ENCODE measurements around the gene GIPC3.

GIPC3 gene

GRCh38 chr19:3543150-3544057 lies 41.9 kb upstream of the GIPC3 start:
- H3K9me3 ChIP-seq (ENCODE audit: control insufficient read depth in 2 of 2, low read length in 2 of 2) = no peaks in the 10 kb centered on the region
- peaks cover 3 to 4% of the 10 kb centered on the region in 2 donors for H3K36me3 ChIP-seq (ENCODE audit: control insufficient read depth in 2 of 2, insufficient read depth in 2 of 2, low read length in 2 of 2)
- H3K4me1 ChIP-seq (ENCODE audit: control insufficient read depth, insufficient read depth, low read length) = peaks cover 2% of the 10 kb centered on the region
- H3K27ac ChIP-seq (ENCODE audit: low read length) = no peak overlapping the region
- no peak overlapping the region for H3K9ac ChIP-seq (ENCODE audit: low read length in 2 of 2)
- H3K4me3 ChIP-seq (ENCODE audit: low read length in 2 of 2) = no peak overlapping the region
- no peaks in the 10 kb centered on the region for H3K27me3 ChIP-seq (ENCODE audit: control insufficient read depth in 1 of 2, insufficient read depth in 2 of 2, low read length in 2 of 2)

GRCh38 chr19:3544058-3544376 lies 41.3 kb upstream of the GIPC3 start:
- Histone ChIP-seq H3K9me3 (ENCODE audit: control insufficient read depth in 2 of 2, low read length in 2 of 2) (no peaks in the 10 kb centered on the region), H3K36me3 (ENCODE audit: control insufficient read depth in 2 of 2, insufficient read depth in 2 of 2, low read length in 2 of 2) (peaks cover 3 to 4% of the 10 kb centered on the region in 2 donors), H3K4me3 (ENCODE audit: low read length in 2 of 2) (no peak overlapping the region), H3K27me3 (ENCODE audit: control insufficient read depth in 1 of 2, insufficient read depth in 2 of 2, low read length in 2 of 2) (no peaks in the 10 kb centered on the region), H3K9ac (ENCODE audit: low read length in 2 of 2) (no peak overlapping the region), H3K4me1 (ENCODE audit: control insufficient read depth, insufficient read depth, low read length) (no peaks in the 10 kb centered on the region), H3K27ac (ENCODE audit: low read length) (no peak overlapping the region)

DNA sequence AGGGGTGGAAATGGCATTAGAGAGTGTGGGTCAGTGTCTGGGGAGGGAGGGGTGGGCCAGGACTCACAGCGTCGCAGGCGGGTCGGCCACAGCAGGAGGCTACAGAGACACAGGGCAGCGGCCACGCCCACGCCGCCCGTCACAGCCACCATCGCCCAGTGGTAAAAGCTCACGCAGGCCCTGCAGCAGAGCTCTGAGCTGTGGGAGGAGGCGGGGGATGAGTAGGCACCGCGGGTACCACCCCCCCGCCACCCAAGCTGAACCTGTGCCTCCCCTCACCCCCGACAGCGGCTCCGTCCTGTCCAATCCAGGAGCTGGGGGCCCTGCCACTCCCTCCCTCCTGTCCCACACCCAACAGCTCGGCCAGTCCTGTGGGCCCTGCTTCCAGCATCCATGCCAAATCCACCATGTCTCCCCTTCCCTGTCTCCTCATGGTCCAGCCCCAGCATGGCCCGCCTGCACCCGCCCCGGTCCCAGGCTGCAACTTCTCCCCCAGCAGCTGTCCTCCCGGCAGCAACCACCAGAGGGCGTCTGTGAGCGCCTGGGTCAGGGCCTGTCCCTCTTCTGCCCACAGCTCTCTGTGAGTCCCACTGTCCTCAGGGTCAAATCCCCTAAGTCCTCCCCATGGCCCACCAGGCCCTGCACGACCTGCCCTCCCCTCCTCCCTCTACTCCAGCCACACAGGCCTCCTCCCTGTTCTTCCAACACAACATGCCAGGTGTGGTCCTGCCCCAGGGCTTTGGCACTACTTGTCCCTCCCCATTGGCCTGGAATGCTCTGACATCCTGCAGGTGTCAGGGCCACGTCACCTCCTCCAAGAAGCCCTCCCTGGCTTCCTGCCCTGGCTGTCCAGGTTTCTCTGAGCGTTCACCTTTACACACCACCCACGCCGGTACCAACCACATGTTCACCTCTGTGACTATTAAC lies 40.3 kb upstream of the GIPC3 start:
- Histone ChIP-seq H3K4me1 (ENCODE audit: control insufficient read depth, insufficient read depth, low read length) (no peaks in the 10 kb centered on the region), H3K9ac (ENCODE audit: low read length in 2 of 2) (no peak overlapping the region), H3K4me3 (ENCODE audit: low read length in 2 of 2) (no peak overlapping the region), H3K27me3 (ENCODE audit: control insufficient read depth in 1 of 2, insufficient read depth in 2 of 2, low read length in 2 of 2) (no peaks in the 10 kb centered on the region), H3K36me3 (ENCODE audit: control insufficient read depth in 2 of 2, insufficient read depth in 2 of 2, low read length in 2 of 2) (peaks cover 2 to 4% of the 10 kb centered on the region in 2 donors), H3K27ac (ENCODE audit: low read length) (no peak overlapping the region), H3K9me3 (ENCODE audit: control insufficient read depth in 2 of 2, low read length in 2 of 2) (no peaks in the 10 kb centered on the region)

GRCh38 chr19:3545669-3546034 lies 39.6 kb upstream of the GIPC3 start:
- Histone ChIP-seq H3K36me3 (ENCODE audit: control insufficient read depth in 2 of 2, insufficient read depth in 2 of 2, low read length in 2 of 2) (peaks cover 2 to 4% of the 10 kb centered on the region in 2 donors), H3K9ac (ENCODE audit: low read length in 2 of 2) (no peak overlapping the region), H3K27me3 (ENCODE audit: control insufficient read depth in 1 of 2, insufficient read depth in 2 of 2, low read length in 2 of 2) (no peaks in the 10 kb centered on the region), H3K4me1 (ENCODE audit: control insufficient read depth, insufficient read depth, low read length) (no peaks in the 10 kb centered on the region), H3K27ac (ENCODE audit: low read length) (no peak overlapping the region), H3K9me3 (ENCODE audit: control insufficient read depth in 2 of 2, low read length in 2 of 2) (no peaks in the 10 kb centered on the region), H3K4me3 (ENCODE audit: low read length in 2 of 2) (no peak overlapping the region)

GRCh38 chr19:3546119-3546518 lies 39.2 kb upstream of the GIPC3 start:
- Histone ChIP-seq H3K4me3 (ENCODE audit: low read length in 2 of 2) (no peak overlapping the region), H3K9me3 (ENCODE audit: control insufficient read depth in 2 of 2, low read length in 2 of 2) (no peaks in the 10 kb centered on the region), H3K4me1 (ENCODE audit: control insufficient read depth, insufficient read depth, low read length) (no peaks in the 10 kb centered on the region), H3K9ac (ENCODE audit: low read length in 2 of 2) (no peak overlapping the region), H3K27me3 (ENCODE audit: control insufficient read depth in 1 of 2, insufficient read depth in 2 of 2, low read length in 2 of 2) (no peaks in the 10 kb centered on the region), H3K27ac (ENCODE audit: low read length) (no peak overlapping the region), H3K36me3 (ENCODE audit: control insufficient read depth in 2 of 2, insufficient read depth in 2 of 2, low read length in 2 of 2) (peaks cover 2 to 4% of the 10 kb centered on the region in 2 donors)

- Histone ChIP-seq H3K4me3 (ENCODE audit: low read length in 2 of 2) (no peak overlapping the region), H3K27me3 (ENCODE audit: control insufficient read depth in 1 of 2, insufficient read depth in 2 of 2, low read length in 2 of 2) (no peaks in the 10 kb centered on the region), H3K4me1 (ENCODE audit: control insufficient read depth, insufficient read depth, low read length) (no peaks in the 10 kb centered on the region), H3K27ac (ENCODE audit: low read length) (no peak overlapping the region), H3K9me3 (ENCODE audit: control insufficient read depth in 2 of 2, low read length in 2 of 2) (no peaks in the 10 kb centered on the region), H3K36me3 (ENCODE audit: control insufficient read depth in 2 of 2, insufficient read depth in 2 of 2, low read length in 2 of 2) (peaks cover 2 to 4% of the 10 kb centered on the region in 2 donors), H3K9ac (ENCODE audit: low read length in 2 of 2) (no peak overlapping the region)
These were observed 38.0 kb upstream of the GIPC3 start for GRCh38 chr19:3547301-3547731.

DNA sequence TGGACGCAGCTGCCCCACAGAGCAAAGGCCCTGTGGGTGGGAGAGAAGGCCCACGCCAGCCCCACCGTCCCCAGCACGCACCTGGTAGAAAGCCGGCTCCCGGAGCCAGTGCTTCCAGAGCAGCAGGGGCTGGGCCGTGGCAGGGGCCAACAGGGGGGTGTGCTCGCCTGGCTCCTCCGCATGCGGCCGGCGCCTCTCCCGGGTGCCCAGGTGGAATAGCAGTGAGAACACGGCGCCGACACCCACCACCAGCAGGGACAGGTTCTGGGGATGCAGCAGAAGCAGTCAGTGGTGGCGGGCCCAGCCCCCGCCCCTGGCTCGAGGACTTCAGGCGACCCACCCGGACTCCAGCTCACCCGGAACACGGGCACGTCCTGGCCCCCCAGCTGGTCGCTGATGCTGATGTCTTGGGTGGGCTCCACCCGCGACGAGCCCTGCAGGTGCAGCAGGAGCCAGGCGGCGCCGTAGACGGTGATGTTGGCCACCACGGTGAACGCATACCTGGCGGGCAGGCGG lies 37.5 kb upstream of the GIPC3 start:
- Histone ChIP-seq H3K4me3 (ENCODE audit: low read length in 2 of 2) (no peak overlapping the region), H3K4me1 (ENCODE audit: control insufficient read depth, insufficient read depth, low read length) (peaks cover 2% of the 10 kb centered on the region), H3K9me3 (ENCODE audit: control insufficient read depth in 2 of 2, low read length in 2 of 2) (no peaks in the 10 kb centered on the region), H3K27me3 (ENCODE audit: control insufficient read depth in 1 of 2, insufficient read depth in 2 of 2, low read length in 2 of 2) (no peaks in the 10 kb centered on the region), H3K9ac (ENCODE audit: low read length in 2 of 2) (no peak overlapping the region), H3K27ac (ENCODE audit: low read length) (no peak overlapping the region), H3K36me3 (ENCODE audit: control insufficient read depth in 2 of 2, insufficient read depth in 2 of 2, low read length in 2 of 2) (peaks cover 2 to 4% of the 10 kb centered on the region in 2 donors)

DNA sequence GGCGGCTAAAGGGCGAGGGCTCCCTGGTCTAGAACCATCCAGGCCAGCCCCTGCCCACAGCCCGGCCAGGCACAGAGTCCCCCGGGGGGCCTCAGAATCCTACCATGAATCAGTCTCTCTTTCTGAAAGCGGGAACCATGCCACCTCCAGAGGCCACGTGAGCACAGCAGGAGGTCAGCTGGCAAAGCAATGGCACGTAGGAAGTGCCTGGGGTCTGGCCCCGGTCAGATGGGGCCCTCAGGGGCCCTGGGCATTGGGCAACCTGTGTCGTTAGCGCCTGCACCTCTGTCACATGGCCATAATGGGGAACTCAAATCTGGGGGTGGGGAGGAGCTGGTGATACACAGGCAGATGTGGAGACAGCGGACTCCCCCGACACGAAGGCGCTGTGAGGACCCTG lies 36.7 kb upstream of the GIPC3 start:
- Histone ChIP-seq H3K4me3 (ENCODE audit: low read length in 2 of 2) (no peak overlapping the region), H3K4me1 (ENCODE audit: control insufficient read depth, insufficient read depth, low read length) (peaks cover 4% of the 10 kb centered on the region)

DNA sequence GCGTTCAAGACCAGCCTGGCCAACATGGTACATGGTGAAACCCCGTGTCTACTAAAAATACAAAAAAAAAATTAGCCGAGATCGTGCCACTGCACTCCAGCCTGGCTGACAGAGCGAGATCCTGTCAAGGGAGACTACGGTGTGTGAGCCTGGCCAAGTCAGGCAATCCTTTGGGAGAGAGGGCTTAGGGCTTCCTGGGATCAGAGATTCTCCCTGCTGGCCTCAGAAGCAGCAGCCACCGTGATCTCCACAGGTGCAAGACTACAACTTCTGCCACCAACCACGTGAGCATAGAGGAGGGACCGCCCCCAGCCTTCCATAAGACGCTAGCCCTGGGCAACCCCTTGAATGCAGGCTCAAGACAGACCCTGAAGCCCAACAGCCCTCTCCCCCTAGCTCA lies 35.5 kb upstream of the GIPC3 start:
- Histone ChIP-seq H3K27ac (ENCODE audit: low read length) (no peak overlapping the region), H3K9me3 (ENCODE audit: control insufficient read depth in 2 of 2, low read length in 2 of 2) (no peaks in the 10 kb centered on the region), H3K4me1 (ENCODE audit: control insufficient read depth, insufficient read depth, low read length) (peaks cover 4% of the 10 kb centered on the region), H3K27me3 (ENCODE audit: control insufficient read depth in 1 of 2, insufficient read depth in 2 of 2, low read length in 2 of 2) (no peaks in the 10 kb centered on the region), H3K9ac (ENCODE audit: low read length in 2 of 2) (no peak overlapping the region), H3K36me3 (ENCODE audit: control insufficient read depth in 2 of 2, insufficient read depth in 2 of 2, low read length in 2 of 2) (peaks cover 2 to 4% of the 10 kb centered on the region in 2 donors), H3K4me3 (ENCODE audit: low read length in 2 of 2) (no peak overlapping the region)

More for the DNA sequence above, 36.7 kb upstream of the GIPC3 start:
- H3K36me3 ChIP-seq (ENCODE audit: control insufficient read depth in 2 of 2, insufficient read depth in 2 of 2, low read length in 2 of 2) = peaks cover 2 to 4% of the 10 kb centered on the region in 2 donors
- no peak overlapping the region for H3K27ac ChIP-seq (ENCODE audit: low read length)
- H3K27me3 ChIP-seq (ENCODE audit: control insufficient read depth in 1 of 2, insufficient read depth in 2 of 2, low read length in 2 of 2) = no peaks in the 10 kb centered on the region
- H3K9me3 ChIP-seq (ENCODE audit: control insufficient read depth in 2 of 2, low read length in 2 of 2) = no peaks in the 10 kb centered on the region
- H3K9ac ChIP-seq (ENCODE audit: low read length in 2 of 2) = no peak overlapping the region

DNA sequence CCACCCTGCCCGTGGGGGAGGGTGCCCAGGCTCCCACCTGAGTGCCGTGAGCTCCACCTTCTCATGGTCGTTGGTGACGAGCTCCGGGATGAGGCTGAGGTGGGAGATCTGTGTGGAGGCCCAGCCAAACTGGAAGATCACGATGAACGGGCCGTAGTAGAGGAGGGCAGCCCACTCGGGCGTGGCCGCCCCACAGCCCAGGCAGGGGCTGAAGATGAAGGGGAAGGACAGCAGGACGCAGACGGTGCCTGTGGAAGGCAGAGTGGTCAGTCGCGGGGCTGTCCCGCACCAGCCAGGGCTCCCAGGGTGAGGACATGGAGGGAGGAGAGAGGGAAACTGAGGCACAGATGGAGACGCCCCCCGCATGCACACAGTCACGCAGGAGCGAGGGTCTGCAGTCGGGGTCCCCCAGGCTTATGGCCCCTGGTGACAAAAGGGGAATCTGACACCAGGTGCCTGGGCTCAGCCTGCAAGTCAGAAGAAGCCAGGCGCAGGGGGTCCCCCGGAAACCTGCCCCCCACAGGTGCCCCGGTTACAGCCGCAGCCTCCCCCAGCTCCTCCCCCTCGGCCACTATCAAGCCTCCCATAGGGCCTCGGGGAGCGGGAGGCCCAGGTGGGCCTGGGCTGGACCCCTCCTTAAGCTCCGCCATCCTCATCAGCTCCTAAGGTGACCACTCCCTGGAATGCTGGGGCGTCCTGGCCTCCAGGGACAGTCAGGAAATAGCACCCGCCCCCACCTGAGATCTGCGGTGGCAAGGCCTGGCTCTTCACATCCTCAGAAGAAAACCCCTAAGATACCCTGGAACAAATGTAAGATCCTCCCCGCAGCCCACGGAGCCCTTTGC lies 34.1 kb upstream of the GIPC3 start:
- Histone ChIP-seq H3K9me3 (ENCODE audit: control insufficient read depth in 2 of 2, low read length in 2 of 2) (no peaks in the 10 kb centered on the region), H3K27me3 (ENCODE audit: control insufficient read depth in 1 of 2, insufficient read depth in 2 of 2, low read length in 2 of 2) (no peaks in the 10 kb centered on the region), H3K4me1 (ENCODE audit: control insufficient read depth, insufficient read depth, low read length) (peaks cover 13% of the 10 kb centered on the region), H3K27ac (ENCODE audit: low read length) (no peak overlapping the region), H3K9ac (ENCODE audit: low read length in 2 of 2) (no peak overlapping the region), H3K4me3 (ENCODE audit: low read length in 2 of 2) (no peak overlapping the region), H3K36me3 (ENCODE audit: control insufficient read depth in 2 of 2, insufficient read depth in 2 of 2, low read length in 2 of 2) (no peaks in the 10 kb centered on the region)

All from stomach smooth muscle (tissue), 2 donors.